ENCODE measurements around the gene TMBIM6.
"Not testable (repeated sequence)": the region's sequence is repeated elsewhere in the genome, so short reads cannot be mapped to it uniquely, and the experiment has no call there.

Gene TMBIM6

DNA sequence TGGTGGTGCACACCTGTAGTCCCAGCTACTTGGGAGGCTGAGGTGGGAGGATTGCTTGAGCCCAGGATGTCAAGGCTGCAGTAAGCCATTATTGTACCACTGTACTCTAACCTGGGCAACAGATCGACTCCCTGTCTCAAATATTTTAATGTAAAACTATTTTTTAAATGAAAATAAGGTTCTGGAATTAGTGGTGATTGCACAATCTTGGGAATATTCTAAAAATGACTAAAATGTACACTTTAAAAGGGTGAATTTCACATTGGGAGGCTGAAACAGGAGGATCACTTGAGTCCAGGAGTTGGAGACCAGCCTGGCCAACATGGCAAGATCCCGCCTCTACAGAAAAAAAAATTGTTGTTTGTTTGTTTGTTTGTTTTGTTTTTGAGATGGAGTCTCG, 12.9 kb upstream of the TMBIM6 start:
- Histone ChIP-seq H3K36me3 (ENCODE audit: control insufficient read depth, insufficient read depth, low read length) (no peaks in the 10 kb centered on the region), H3K9me3 (ENCODE audit: control insufficient read depth, insufficient read depth, low read length) (no peaks in the 10 kb centered on the region), H3K4me1 (ENCODE audit: control insufficient read depth, insufficient read depth, low read length) (no peaks in the 10 kb centered on the region), H3K4me3 (ENCODE audit: low read length) (no peak overlapping the region), H3K27ac (ENCODE audit: low read length) (no peak overlapping the region), H3K27me3 (ENCODE audit: control insufficient read depth, insufficient read depth, low read length) (no peaks in the 10 kb centered on the region)
- no peak for DNase-seq (ENCODE audit: low read depth, low spot score)
- WGBS (ENCODE audit: insufficient coverage, insufficient read length) = no CpG with 5 or more reads among the region's 3 CpGs

DNA sequence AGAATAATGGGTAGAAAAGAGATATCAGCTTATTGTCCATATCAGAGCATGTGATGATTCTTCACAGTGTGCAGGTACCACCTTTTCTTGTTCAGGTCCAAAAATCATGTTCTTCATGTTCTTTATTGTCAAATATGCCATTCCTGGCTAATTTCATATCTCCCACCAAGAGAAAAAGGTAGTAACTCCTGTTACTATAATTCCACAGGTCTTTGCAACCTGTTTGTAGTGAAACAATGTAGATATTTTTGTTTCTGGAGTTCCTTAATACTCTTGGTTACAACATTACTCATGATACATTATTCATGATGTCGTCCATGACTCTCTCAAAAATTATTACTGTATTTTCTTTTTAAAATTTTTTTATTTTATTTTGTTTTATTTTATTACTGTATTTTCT, 11.3 kb upstream of the TMBIM6 start:
- Histone ChIP-seq H3K27ac (ENCODE audit: low read length) (no peak overlapping the region), H3K27me3 (ENCODE audit: control insufficient read depth, insufficient read depth, low read length) (no peaks in the 10 kb centered on the region), H3K36me3 (ENCODE audit: control insufficient read depth, insufficient read depth, low read length) (no peaks in the 10 kb centered on the region), H3K4me3 (ENCODE audit: low read length) (no peak overlapping the region), H3K9me3 (ENCODE audit: control insufficient read depth, insufficient read depth, low read length) (no peaks in the 10 kb centered on the region), H3K4me1 (ENCODE audit: control insufficient read depth, insufficient read depth, low read length) (no peaks in the 10 kb centered on the region)
- no CpG with 5 or more reads among the region's 1 CpG for WGBS (ENCODE audit: insufficient coverage, insufficient read length)
- no peak for DNase-seq (ENCODE audit: low read depth, low spot score)

DNA sequence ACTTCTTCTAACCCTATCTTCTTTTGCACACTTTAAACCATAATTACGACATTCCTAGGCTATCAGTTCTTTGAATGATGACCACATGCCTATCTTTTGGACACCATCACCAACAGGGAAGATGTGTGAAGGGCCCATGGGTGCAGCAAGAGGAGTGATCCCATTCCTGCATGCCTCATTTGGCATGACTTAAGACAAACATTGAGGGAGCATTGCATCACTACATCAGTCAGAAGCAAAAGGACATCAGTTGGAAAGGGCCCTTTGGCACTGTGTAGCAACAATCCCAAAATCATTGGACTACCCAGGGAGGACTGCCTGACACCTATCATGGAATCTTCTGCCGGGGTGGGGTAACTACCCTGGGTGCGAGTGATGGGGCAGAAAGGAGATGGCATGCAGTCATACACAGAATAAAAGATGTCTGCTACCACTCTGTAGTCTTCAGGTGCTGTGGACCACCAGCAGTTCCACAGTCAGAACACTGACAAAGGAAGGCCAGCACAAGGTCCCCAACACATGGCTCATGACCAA, 10.7 kb upstream of the TMBIM6 start:
- Histone ChIP-seq H3K4me1 (ENCODE audit: control insufficient read depth, insufficient read depth, low read length) (no peaks in the 10 kb centered on the region), H3K27me3 (ENCODE audit: control insufficient read depth, insufficient read depth, low read length) (no peaks in the 10 kb centered on the region), H3K4me3 (ENCODE audit: low read length) (no peak overlapping the region), H3K36me3 (ENCODE audit: control insufficient read depth, insufficient read depth, low read length) (no peaks in the 10 kb centered on the region), H3K27ac (ENCODE audit: low read length) (no peak overlapping the region), H3K9me3 (ENCODE audit: control insufficient read depth, insufficient read depth, low read length) (no peaks in the 10 kb centered on the region)
- no peak for DNase-seq (ENCODE audit: low read depth, low spot score)
- WGBS (ENCODE audit: insufficient coverage, insufficient read length) = no CpG with 5 or more reads among the region's 3 CpGs

DNA sequence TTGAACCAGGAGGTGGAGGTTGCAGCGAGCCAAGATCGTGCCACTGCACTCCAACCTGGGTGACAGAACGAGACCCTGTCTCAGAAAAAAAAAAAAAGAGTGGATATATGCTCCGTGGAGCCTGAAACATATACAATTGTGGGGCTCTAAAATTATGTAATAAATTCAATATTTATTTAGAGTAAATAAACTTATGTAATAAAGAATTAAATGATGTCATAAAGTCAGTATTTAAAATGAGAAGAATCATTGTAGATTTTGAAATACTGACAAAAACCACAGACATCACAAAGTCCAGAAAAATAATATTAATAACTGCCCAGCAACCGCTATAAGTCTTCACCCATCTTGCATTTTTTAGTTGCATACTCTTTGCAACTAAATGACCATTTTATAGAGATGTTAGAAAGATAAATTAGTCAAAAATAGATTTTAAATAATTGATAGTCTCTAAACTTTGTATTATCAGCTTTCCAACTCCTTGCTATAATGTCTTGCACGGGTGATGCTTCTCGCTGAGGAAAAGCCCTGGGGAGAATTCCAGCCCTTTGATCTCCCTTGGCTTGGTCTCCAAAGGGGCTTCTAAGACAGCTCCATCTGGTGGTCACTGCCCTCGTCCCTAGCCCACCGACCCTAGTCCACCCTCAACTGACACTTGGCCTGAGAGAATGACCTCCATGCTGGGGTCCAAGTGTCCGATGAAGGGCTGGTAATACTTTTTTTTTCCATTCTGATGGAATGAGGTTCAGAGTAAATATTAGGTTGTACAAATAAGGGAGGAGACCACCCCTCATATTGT, 7.9 kb upstream of the TMBIM6 start:
- Histone ChIP-seq H3K36me3 (ENCODE audit: control insufficient read depth, insufficient read depth, low read length) (no peaks in the 10 kb centered on the region), H3K4me3 (ENCODE audit: low read length) (no peak overlapping the region), H3K4me1 (ENCODE audit: control insufficient read depth, insufficient read depth, low read length) (no peaks in the 10 kb centered on the region), H3K27ac (ENCODE audit: low read length) (no peak overlapping the region), H3K27me3 (ENCODE audit: control insufficient read depth, insufficient read depth, low read length) (no peaks in the 10 kb centered on the region), H3K9me3 (ENCODE audit: control insufficient read depth, insufficient read depth, low read length) (no peaks in the 10 kb centered on the region)
- WGBS (ENCODE audit: insufficient coverage, insufficient read length) = no CpG with 5 or more reads among the region's 10 CpGs
- no peak for DNase-seq (ENCODE audit: low read depth, low spot score)

DNA sequence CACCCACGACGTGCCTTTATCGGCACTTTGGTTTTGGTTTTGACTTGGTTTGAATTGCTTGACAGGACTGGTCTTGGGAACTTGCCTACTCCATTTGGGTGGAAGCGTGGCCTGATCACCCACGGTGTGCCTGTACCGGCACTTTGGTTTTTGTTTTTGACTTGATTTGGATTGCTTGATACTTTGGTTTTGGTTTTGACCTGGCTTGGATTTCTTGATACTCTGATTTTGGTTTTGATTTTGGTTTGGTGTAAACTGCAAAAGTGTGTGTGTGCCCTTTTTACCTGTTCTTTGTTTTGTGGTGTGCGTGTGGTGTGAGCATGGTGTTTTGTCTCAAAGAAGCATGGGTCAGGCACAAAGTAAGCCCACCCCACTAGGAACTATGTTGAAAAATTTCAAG, 6.5 kb upstream of the TMBIM6 start:
- H3K27me3 ChIP-seq (ENCODE audit: control insufficient read depth, insufficient read depth, low read length); H3K27ac ChIP-seq (ENCODE audit: low read length); H3K4me1 ChIP-seq (ENCODE audit: control insufficient read depth, insufficient read depth, low read length); H3K9me3 ChIP-seq (ENCODE audit: control insufficient read depth, insufficient read depth, low read length); H3K4me3 ChIP-seq (ENCODE audit: low read length); DNase-seq (ENCODE audit: low read depth, low spot score); H3K36me3 ChIP-seq (ENCODE audit: control insufficient read depth, insufficient read depth, low read length): not testable (repeated sequence)
- no CpG with 5 or more reads among the region's 7 CpGs for WGBS (ENCODE audit: insufficient coverage, insufficient read length)

DNA sequence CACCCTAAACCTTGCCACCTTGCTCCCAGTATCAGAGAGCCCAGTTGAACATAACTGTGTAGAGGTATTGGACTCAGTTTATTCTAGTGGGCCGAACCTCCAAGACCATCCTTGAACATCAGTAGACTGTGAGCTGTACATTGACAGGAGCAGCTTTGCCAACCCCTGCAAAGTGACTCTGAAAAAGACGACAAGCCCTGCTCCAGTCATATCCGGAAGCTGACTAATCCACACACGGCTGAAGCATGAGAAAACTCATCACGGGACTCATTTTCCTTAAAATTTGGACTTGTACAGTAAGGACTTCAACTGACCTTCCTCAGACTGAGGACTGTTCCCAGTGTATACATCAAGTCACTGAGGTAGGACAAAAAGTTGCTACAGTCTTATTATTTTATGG, 2.6 kb upstream of the TMBIM6 start:
- not testable (repeated sequence) for H3K27me3 ChIP-seq (ENCODE audit: control insufficient read depth, insufficient read depth, low read length); H3K4me1 ChIP-seq (ENCODE audit: control insufficient read depth, insufficient read depth, low read length); DNase-seq (ENCODE audit: low read depth, low spot score); H3K9me3 ChIP-seq (ENCODE audit: control insufficient read depth, insufficient read depth, low read length); H3K27ac ChIP-seq (ENCODE audit: low read length); H3K4me3 ChIP-seq (ENCODE audit: low read length); H3K36me3 ChIP-seq (ENCODE audit: control insufficient read depth, insufficient read depth, low read length)
- WGBS (ENCODE audit: insufficient coverage, insufficient read length) = no CpG with 5 or more reads among the region's 5 CpGs

DNA sequence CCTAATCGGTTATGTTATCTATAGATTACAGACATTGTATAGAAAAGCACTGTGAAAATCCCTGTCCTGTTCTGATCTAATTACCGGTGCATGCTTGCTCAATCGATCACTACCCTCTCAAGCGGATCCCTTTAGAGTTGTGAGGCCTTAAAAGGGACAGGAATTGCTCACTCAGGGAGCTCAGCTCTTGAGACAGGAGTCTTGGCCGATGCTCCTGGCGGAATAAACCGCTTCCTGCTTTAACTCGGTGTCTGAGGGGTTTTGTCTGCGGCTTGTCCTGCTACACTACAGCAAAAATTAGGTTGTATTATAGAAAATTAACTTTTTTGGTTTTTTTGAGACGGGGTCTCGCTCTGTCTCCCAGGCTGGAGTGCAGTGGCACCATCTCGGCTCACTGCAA, 1.1 kb upstream of the TMBIM6 start:
- H3K4me3 ChIP-seq (ENCODE audit: low read length); H3K27ac ChIP-seq (ENCODE audit: low read length); H3K9me3 ChIP-seq (ENCODE audit: control insufficient read depth, insufficient read depth, low read length); H3K36me3 ChIP-seq (ENCODE audit: control insufficient read depth, insufficient read depth, low read length); DNase-seq (ENCODE audit: low read depth, low spot score); H3K27me3 ChIP-seq (ENCODE audit: control insufficient read depth, insufficient read depth, low read length); H3K4me1 ChIP-seq (ENCODE audit: control insufficient read depth, insufficient read depth, low read length): not testable (repeated sequence)
- WGBS (ENCODE audit: insufficient coverage, insufficient read length) = no CpG with 5 or more reads among the region's 12 CpGs

DNA sequence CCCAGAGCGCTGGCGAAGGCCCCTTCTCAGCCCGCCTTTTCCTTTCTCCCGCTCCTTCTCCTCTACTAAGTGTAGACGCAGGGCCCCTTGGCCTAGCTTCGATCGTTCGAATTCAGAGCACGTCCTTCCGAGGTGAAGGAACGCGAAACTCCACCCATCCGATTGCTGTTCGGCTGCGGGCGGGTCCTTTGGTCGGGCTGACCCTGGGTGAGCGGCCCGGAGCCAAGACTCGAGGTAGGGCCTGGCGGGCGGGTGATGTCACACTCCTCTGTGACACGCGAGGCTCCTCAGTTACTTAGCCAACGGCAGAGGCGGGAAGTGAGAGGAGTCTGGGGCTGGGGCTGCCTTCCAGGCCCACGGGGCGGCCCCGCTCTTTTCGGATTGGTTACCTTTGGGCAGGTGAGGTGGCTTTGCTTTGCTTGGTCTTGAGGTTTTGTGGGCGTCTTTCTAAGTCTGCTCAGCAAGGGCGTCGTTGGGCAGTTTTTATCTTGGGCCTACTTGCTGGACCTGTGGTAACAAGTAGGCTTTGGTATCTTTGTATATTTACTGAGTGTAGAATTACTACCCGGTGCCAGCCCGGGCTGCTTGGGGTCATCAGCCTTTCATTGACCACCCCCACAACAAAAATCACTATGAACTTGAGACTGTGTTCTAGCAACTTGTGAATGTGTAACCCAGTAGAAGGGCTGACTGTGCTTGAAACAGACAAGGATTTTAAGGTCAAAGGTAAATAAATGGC, 694 bp downstream of the TMBIM6 start:
- WGBS (ENCODE audit: insufficient coverage, insufficient read length) = no CpG with 5 or more reads among the region's 35 CpGs
- DNase-seq (ENCODE audit: low read depth, low spot score) = no peak
- Histone ChIP-seq H3K4me1 (ENCODE audit: control insufficient read depth, insufficient read depth, low read length) (no peaks in the 10 kb centered on the region; the same call in 1 of the 2 replicates), H3K9me3 (ENCODE audit: control insufficient read depth, insufficient read depth, low read length) (no peaks in the 10 kb centered on the region), H3K4me3 (ENCODE audit: low read length) (peak overlapping the region; percentile 83), H3K27ac (ENCODE audit: low read length) (no peak overlapping the region), H3K27me3 (ENCODE audit: control insufficient read depth, insufficient read depth, low read length) (no peaks in the 10 kb centered on the region), H3K36me3 (ENCODE audit: control insufficient read depth, insufficient read depth, low read length) (no peaks in the 10 kb centered on the region)

DNA sequence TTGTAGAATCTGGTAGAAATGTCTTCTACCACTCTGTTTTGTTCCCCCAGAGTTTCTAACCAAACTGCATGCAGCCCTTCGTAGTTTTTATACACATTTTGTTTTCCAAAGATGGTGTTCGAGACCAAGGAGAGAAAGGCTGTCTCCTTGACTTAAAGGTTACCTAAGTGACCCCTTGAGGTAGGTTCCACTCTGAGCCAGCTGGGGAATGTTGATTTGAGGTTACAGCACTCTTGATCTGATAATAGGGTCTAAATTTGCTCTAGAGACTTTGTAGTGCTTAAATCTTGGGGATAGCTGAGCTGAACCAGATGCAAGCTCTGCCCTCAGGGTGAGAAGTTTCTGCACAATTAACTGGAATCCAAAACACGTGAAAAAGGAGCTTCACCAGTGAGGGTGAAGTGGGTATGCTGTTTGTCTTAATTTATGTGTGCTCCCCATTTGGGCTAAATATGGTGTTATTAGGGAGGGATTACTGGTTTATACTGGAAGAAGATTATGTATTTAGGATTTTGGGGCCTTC, 3.1 kb downstream of the TMBIM6 start:
- H3K4me1 ChIP-seq (ENCODE audit: control insufficient read depth, insufficient read depth, low read length) = no peaks in the 10 kb centered on the region; the same call in 1 of the 2 replicates
- no peak for DNase-seq (ENCODE audit: low read depth, low spot score)
- no peak overlapping the region for H3K4me3 ChIP-seq (ENCODE audit: low read length)
- H3K36me3 ChIP-seq (ENCODE audit: control insufficient read depth, insufficient read depth, low read length) = no peaks in the 10 kb centered on the region
- WGBS (ENCODE audit: insufficient coverage, insufficient read length) = no CpG with 5 or more reads among the region's 3 CpGs
- H3K27ac ChIP-seq (ENCODE audit: low read length) = no peak overlapping the region
- no peaks in the 10 kb centered on the region for H3K9me3 ChIP-seq (ENCODE audit: control insufficient read depth, insufficient read depth, low read length)
- H3K27me3 ChIP-seq (ENCODE audit: control insufficient read depth, insufficient read depth, low read length) = no peaks in the 10 kb centered on the region

DNA sequence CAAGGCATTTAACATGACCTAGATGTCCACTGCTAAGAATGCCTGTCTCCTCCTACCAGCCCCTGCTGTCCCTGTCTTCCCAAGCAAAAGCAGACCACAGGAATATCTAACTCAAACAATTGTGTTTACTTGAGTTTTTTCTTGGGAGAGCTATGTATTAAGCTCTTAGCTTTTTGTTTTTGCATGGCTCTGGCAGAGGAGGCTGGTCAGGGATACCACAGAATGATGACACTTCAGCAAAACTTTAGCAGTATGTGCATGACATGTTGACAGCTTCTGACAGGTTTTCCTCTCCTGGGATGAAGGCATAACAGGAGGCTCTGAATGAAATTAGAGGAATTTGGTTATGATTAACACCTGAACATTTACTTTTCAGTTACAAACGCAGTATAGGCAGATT, 6.9 kb downstream of the TMBIM6 start:
- Histone ChIP-seq H3K9me3 (ENCODE audit: control insufficient read depth, insufficient read depth, low read length) (no peaks in the 10 kb centered on the region), H3K27ac (ENCODE audit: low read length) (no peak overlapping the region), H3K36me3 (ENCODE audit: control insufficient read depth, insufficient read depth, low read length) (peaks cover 6% of the 10 kb centered on the region; the same call in 1 of the 2 replicates), H3K27me3 (ENCODE audit: control insufficient read depth, insufficient read depth, low read length) (no peaks in the 10 kb centered on the region), H3K4me3 (ENCODE audit: low read length) (no peak overlapping the region), H3K4me1 (ENCODE audit: control insufficient read depth, insufficient read depth, low read length) (no peaks in the 10 kb centered on the region)
- DNase-seq (ENCODE audit: low read depth, low spot score) = no peak
- no CpG with 5 or more reads among the region's 1 CpG for WGBS (ENCODE audit: insufficient coverage, insufficient read length)

All from iPS DF 6.9 (cell line).